ENCODE results near the gene NT5C3B. TPM values are rescaled to one million over a fixed set of nuclear protein-coding genes. Genes with fewer than 3 reads are reported as not detected.

The NT5C3B gene
- total and polyA plus RNA-seq, 2 donors (not counting 3 experiments of a cell fraction or from before 2014, with no cell fraction given) = 67.3 to 92.5 TPM

GRCh38 chr17:41803049-41804020, 32.7 kb downstream of the NT5C3B start:
- CTCF ChIA-PET = interaction anchor here (1.1 to 9.8 kb wide), 9 partner anchors 17 to 66 kb away, joined by 3 to 98 read pairs (median 23); partner anchors contain the start of gene JUP
- Histone ChIP-seq H3K9me1 (replicated peaks; ENCODE audit: control insufficient read depth, extremely low read depth, insufficient read depth, low read length) (no peaks in the 10 kb centered on the region), H3K9me3 (replicated peaks; ENCODE audit: control insufficient read depth, insufficient read depth, low read length) (no peaks in the 10 kb centered on the region), H3K9ac (replicated peaks; ENCODE audit: extremely low read depth, insufficient read depth, low read length) (no peak overlapping the region), H3K27me3 (ENCODE audit: control insufficient read depth in 2 of 2, insufficient read depth in 2 of 2, low read length in 2 of 2) (no peaks in the 10 kb centered on the region), H2AFZ (ENCODE audit: low read depth, low read length) (no peak overlapping the region), H3K27ac (ENCODE audit: insufficient read depth, low read depth, low read length) (no peak overlapping the region), H4K20me1 (replicated peaks; ENCODE audit: control insufficient read depth, extremely low read depth, insufficient read depth, low read length) (no peaks in the 10 kb centered on the region), H3K79me2 (ENCODE audit: control insufficient read depth, insufficient read depth, low read length) (no peaks in the 10 kb centered on the region), H3K4me1 (ENCODE audit: control insufficient read depth, extremely low read depth, insufficient read depth, low read length) (peaks cover 8% of the 10 kb centered on the region), H3K36me3 (ENCODE audit: control insufficient read depth in 2 of 2, extremely low read depth in 1 of 2, insufficient read depth in 2 of 2, low read length in 2 of 2) (peaks cover 0 to 2% of the 10 kb centered on the region in 2 experiments), H3K4me3 (replicated peaks in 1 of 3; ENCODE audit: insufficient read depth in 1 of 3, low read depth in 1 of 3, low read length in 3 of 3) (no peak overlapping the region), H3K4me2 (ENCODE audit: insufficient read depth, low read length) (no peak overlapping the region)
- dilution Hi-C loops (cut with MboI; ENCODE audit: extremely low pct_ligation_motif_present, low sequenced_read_pairs) (loop anchor here (10.0 kb wide), 1 partner anchor 59 kb away; no protein-coding TSS in a partner anchor), intact Hi-C loops (cut with micrococcal nuclease) (no loop called here)
- BruUV-seq (replicated peaks) = no TSS peak
- no peak for TF ChIP-seq POLR2AphosphoS5 (IDR thresholded peaks at IDR 0.05; ENCODE audit: insufficient read depth, low read depth, low read length)
- no peak for TF ChIP-seq FOS (IDR thresholded peaks at IDR 0.05; ENCODE audit: borderline replicate concordance, insufficient read depth, low read length)
- no peak for TF ChIP-seq EZH2 (IDR thresholded peaks at IDR 0.05; ENCODE audit: borderline replicate concordance, low read depth, low read length, severe bottlenecking)
- no peak for TF ChIP-seq JUN (IDR thresholded peaks at IDR 0.05; ENCODE audit: borderline replicate concordance, insufficient read depth, insufficient read length, low read depth)
- TF ChIP-seq MYC (IDR thresholded peaks at IDR 0.05; ENCODE audit: low read depth, low read length) = no peak
- TF ChIP-seq POLR2A (IDR thresholded peaks at IDR 0.05; ENCODE audit: low read depth, low read length) = no peak
- no peak for TF ChIP-seq GATA2 (IDR thresholded peaks at IDR 0.05; ENCODE audit: insufficient read depth, insufficient read length, low read depth, low read length)
- TF ChIP-seq CTCF (IDR thresholded peaks at IDR 0.05; ENCODE audit: extremely low read depth in 1 of 2, insufficient read depth in 1 of 2, low read depth in 1 of 2, low read length in 2 of 2) = no peak
- no peak for TF ChIP-seq MAX (IDR thresholded peaks at IDR 0.05; ENCODE audit: insufficient read depth, insufficient read length)
- no peak for FAIRE-seq
- DNase-seq (ENCODE audit: low read depth, low spot score) = no peak
- POLR2A ChIA-PET = interaction anchor here (0.6 kb wide), 1 partner anchor 49 kb away, joined by 3 read pairs; no protein-coding TSS in a partner anchor

All from endothelial cell of umbilical vein (primary cell).